GM21786 (cell line): ENCODE measurements around the gene NANOS3.
A peak's percentile ranks its signal among the peaks of the same experiment; 100 is the strongest.

Source experiments
- ATAC-seq: cut with Tn5 transposase; IDR thresholded peaks from one replicate; pipeline ENCODE4 v1.9.1; 2021; ENCODE audit not compliant: unreplicated experiment

The NANOS3 gene

DNA sequence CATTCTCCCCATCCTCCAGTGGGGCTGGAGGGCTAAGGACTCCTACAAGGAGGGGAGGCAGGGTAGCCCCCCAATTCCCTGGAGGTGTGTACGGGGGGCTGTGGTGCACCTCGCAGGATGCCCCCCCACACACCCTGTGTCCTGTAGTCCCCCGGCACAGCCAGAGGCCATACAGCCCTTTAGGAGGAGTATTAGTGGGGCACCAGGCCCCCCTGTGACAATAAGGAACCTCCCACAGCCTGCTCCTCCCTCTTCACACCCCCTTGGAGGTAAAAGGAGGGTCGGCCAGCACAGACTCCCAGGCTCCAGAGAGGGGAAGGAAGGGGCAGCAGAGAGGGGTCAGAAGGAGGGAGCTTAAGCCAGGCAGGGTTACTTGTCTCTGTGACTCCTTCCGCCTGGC is at the start of gene NANOS3:
TSS of gene NANOS3 (plus strand) at position 301 of the 400 bp plus-strand sequence. CDS start 115 bp downstream, outside the sequence.
- ATAC-seq, result no peak

- ATAC-seq, result no peak
Measured at GRCh38 chr19:13827656-13828055, 49.3 kb upstream of the NANOS3 start.

DNA sequence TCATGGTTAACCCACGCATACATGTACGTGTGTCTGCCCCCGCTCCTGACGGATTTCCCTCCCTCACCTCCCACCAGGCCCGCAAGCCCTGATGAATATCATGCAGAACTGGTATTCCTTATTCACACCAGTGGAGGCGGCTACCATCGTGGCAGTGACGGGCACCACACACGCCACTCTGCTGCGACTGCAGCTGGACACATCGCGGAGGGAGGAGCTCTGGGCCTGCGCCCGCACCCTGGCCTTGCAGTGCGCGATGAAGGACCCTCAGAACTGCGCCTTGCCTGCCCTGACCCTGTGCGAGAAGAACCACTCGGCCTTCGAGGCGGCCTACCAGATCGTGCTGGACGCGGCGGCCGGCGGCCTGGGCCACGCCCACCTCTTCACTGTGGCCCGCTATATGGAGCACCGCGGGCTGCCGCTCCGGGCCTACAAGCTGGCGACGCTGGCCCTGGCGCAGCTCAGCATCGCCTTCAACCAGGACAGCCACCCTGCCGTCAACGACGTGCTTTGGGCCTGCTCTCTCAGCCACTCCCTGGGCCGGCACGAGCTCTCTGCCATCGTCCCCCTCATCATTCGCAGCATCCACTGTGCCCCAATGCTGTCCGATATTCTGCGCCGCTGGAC is 46.7 kb upstream of the NANOS3 start:
- ATAC-seq, result no peak

- ATAC-seq, result no peak
Measured at GRCh38 chr19:13830741-13831536, 46.0 kb upstream of the NANOS3 start.

DNA sequence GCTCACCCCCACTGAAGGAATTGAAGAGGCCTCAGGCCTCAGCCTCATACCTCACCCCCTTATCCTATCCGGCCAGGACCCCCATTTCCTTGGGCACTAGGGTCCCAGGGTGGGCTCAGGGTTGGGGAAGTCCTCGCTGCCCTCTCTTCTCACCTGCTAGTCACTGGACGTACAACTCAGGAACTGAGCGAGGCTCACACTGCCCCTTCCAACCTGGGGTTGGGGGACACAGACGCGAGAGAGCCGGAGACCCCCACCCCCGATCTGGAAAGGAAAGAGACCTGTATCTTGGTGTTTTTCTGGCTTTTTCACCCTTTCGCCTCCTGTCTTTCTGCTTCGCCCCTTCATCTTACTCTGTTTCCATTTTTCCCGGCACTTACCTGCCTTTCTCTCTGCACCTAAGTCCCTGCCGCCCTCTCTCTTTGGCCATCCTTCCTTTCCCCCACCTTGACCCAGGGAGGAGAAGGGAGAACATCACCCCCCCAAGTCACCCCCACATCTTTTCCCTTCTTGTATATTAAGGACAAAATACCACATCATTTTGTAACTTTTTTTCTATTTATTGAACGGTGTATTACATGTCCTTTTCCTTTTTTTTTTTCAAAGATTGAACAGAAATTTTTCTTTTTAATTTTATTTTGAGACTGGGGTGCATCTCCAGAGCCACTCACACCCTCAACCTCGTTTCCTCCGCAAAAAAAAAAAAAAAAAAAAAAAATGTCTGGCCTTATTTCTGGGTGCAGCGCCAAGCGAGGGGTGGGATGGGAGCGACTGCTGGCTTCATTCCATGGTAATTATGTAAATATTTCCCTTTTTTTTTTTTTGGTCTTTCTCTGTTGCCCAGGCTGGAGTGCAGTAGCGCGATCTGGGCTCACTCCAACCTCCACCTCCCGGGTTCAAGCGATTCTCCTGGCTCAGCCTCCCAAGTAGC is 45.1 kb upstream of the NANOS3 start:
- ATAC-seq, result no peak

DNA sequence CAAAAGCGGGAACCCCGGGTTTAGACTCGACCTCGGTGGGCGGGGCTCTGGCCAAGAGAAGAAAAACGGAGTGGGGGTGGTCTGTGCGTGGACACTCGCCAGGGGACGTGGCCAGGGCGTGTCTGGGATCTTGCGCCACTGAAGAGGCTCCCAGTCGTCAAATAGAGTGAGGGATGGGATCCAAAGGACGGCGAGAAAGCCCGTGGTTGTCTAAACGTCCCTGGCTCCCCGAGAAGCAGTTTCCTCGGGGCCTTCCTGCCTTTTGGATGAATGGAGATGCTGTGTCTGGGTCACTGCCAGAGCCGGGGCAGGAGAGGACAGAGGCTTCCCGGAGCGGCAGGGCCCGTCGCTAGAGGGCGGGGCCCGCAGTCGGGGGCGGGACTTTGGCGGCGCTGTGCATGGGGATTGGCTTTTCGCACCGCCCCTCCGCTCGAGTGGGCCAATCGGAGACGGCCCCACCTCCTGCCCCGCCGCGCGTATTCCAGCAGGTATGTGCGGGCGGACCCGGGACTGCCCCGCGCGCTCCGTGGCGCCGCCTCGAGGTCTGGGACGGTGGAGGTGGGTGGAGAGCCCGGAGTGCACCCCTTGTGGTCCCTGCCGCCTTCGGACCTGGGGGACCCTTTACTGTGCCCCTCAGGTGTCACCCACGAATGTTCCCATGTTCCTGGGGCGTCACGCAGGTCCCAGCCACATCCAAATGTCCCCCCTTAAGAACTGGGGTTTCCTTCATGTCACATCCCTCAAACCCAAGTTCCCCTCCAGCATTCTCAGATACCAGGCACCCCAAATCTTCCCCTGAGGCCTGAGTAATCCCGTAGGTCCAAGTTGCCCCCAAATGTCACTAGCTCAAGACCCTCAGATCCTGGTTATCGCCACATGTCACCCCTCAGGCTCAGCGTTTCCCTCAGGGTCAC is 43.3 kb upstream of the NANOS3 start:
- ATAC-seq, result peak; percentile 61

- ATAC-seq, result no peak
Measured at GRCh38 chr19:13834244-13835069, 42.5 kb upstream of the NANOS3 start.

DNA sequence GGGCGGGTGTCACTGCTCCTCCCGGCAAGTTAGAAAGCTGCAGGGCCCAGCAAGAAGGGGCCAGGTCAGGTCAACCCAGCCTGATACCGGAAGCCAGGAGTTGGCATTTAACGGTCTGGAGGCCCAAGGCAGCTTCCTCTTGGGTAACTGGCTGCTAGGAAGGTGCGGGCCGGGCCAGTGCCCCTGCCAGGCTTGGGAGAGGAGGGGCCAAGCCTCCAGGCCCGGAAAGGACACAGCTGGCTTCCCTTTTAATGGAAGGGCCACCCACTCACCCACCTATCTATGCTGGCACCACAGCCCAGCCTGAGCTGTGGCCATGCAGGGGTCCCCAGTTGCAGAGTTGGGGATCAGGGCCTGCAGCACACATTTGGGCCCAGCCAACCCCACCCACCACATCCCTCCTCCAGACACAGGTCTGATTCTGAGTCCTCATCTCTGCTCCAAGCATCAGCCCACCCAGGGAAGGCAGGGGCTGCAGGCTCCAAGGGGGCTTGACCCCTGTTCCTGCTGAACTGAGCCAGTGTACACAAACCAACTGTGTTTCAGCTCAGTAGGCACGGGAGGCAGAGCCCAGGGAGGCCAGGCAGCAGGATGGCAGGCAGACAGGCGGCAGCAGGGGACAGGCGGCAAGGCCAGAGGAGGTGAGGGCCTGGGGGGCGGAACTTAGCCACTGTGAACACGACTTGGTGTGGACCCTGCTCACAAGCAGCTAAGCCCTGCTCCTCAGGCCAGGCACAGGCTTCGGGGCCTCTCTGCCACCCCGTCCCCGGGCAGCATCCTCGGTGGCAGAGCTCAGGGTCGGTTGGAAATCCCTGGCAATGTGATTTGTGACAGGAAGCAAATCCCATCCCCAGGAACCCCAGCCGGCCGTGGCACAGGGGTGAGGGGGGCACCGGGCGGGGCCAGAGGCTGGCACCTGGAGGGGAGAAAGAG is 40.9 kb upstream of the NANOS3 start:
- ATAC-seq, result no peak

GRCh38 chr19:13838435-13839129 is 38.4 kb upstream of the NANOS3 start:
- ATAC-seq, result no peak

- ATAC-seq, result peak; percentile 33
Measured at GRCh38 chr19:13839130-13839937, 37.6 kb upstream of the NANOS3 start.

GRCh38 chr19:13839938-13840304 is 37.0 kb upstream of the NANOS3 start:
- ATAC-seq, result no peak

GRCh38 chr19:13840305-13841085 is 36.4 kb upstream of the NANOS3 start:
- ATAC-seq, result no peak

- no peak for ATAC-seq
Measured at GRCh38 chr19:13841086-13841961, 35.6 kb upstream of the NANOS3 start.

- no peak for ATAC-seq
Measured at GRCh38 chr19:13841962-13842290, 35.0 kb upstream of the NANOS3 start.

DNA sequence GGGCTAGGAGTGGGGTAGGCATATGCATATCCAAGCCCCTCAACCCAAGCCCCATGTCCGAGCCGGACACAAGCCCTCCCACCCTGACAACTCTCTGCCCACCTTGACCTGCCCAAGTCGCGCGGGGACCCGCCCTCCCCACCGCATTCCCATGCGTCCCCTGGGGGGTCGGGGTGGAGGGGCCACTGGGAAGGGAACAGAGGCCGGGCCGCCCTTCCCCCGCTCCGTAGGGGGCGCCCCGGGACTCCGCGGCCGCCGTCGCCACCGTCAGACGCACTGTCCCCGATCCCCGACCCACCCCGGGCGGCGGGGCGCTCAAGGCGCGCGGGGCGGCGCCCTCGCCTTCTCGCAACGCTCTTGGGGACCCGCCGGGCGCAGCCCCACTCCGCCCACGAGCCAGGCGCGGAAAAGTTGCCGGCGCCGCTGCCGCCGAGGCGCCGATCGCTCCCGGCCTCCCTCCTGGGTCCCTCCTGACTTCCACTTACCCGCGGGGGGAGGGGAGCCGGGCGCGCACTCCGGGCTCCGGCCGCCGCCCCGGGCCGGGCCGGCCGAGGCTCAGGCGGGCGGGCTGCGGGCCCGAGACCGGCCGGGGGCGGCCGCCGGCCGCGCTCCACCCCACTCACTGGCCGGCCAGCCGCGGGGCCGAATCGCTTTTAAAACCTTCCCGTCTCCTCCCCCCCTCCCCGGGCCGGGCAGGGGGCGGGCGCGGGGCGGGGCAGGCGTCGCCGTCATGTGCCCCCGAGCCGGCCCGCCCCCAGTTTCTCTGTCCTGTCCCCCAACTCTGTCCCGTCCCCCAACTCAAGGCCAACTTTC is 34.4 kb upstream of the NANOS3 start:
- no peak for ATAC-seq
